ENCODE measurements around the gene REX1BD.
A peak's percentile ranks its signal among the peaks of the same experiment; 100 is the strongest.
"Not testable (repeated sequence)": the region's sequence is repeated elsewhere in the genome, so short reads cannot be mapped to it uniquely, and the experiment has no call there.

Gene REX1BD

GRCh38 chr19:18580311-18580710 is 8.3 kb upstream of the REX1BD start:
- no peak for DNase-seq

- no peak for DNase-seq
Observed at GRCh38 chr19:18586306-18586705, 2.3 kb upstream of the REX1BD start.

- no peak for DNase-seq
Observed at GRCh38 chr19:18587561-18587960, 1.0 kb upstream of the REX1BD start.

- no peak for DNase-seq
Observed at GRCh38 chr19:18587962-18588610, 512 bp upstream of the REX1BD start.

GRCh38 chr19:18589380-18590272 is 1.0 kb downstream of the REX1BD start:
- DNase-seq, result peak; percentile 33 to 81 (median 80)

GRCh38 chr19:18590273-18591272 is 2.0 kb downstream of the REX1BD start:
- DNase-seq, result peak in 2 of 3 experiments; percentile 86 to 93

- no peak for DNase-seq
Observed at GRCh38 chr19:18591735-18592385, 3.3 kb downstream of the REX1BD start.

- DNase-seq, result not testable (repeated sequence)
Observed at GRCh38 chr19:18592732-18593131, 4.1 kb downstream of the REX1BD start.

- no peak for DNase-seq
Observed at GRCh38 chr19:18593367-18594095, 4.9 kb downstream of the REX1BD start.

- DNase-seq, result peak; percentile 26 to 82 (median 67)
Observed at GRCh38 chr19:18594096-18594823, 5.7 kb downstream of the REX1BD start.

GRCh38 chr19:18594824-18595373 is 6.3 kb downstream of the REX1BD start:
- DNase-seq, result peak in 2 of 3 experiments; percentile 34 to 44

- peak in 1 of 3 experiments; percentile 19 for DNase-seq
Observed at GRCh38 chr19:18595475-18595874, 6.9 kb downstream of the REX1BD start.

- peak in 2 of 3 experiments; percentile 53 to 73 for DNase-seq
Observed at GRCh38 chr19:18596752-18597157, 8.2 kb downstream of the REX1BD start.

GRCh38 chr19:18597809-18598660 is 9.4 kb downstream of the REX1BD start:
- no peak for DNase-seq

GRCh38 chr19:18599485-18599884 is 10.9 kb downstream of the REX1BD start:
- no peak for DNase-seq

- DNase-seq, result not testable (repeated sequence)
Observed at GRCh38 chr19:18600692-18601397, 12.2 kb downstream of the REX1BD start.

GRCh38 chr19:18601875-18602274 is 13.3 kb downstream of the REX1BD start:
- no peak for DNase-seq

GRCh38 chr19:18603255-18603957 is 14.8 kb downstream of the REX1BD start:
- DNase-seq, result peak in 1 of 3 experiments; percentile 22
